ENCODE results near the gene CD96. TPM values are rescaled to one million over a fixed set of nuclear protein-coding genes. Genes with fewer than 3 reads are reported as not detected.
"Not testable (repeated sequence)": the region's sequence is repeated elsewhere in the genome, so short reads cannot be mapped to it uniquely, and the experiment has no call there.

CD96 gene
- polyA plus RNA-seq, 1 donor = 0.33 TPM

GRCh38 chr3:111561902-111562301 lies 19.9 kb downstream of the CD96 start:
- not testable (repeated sequence) for DNase-seq (ENCODE audit: low read depth)

- DNase-seq (ENCODE audit: low read depth) = no peak
Observed at GRCh38 chr3:111566844-111567243, 24.8 kb downstream of the CD96 start.

- no peak for DNase-seq (ENCODE audit: low read depth)
Observed at GRCh38 chr3:111568355-111568754, 26.4 kb downstream of the CD96 start.

- no peak for DNase-seq (ENCODE audit: low read depth)
Observed at GRCh38 chr3:111568911-111569310, 26.9 kb downstream of the CD96 start.

- DNase-seq (ENCODE audit: low read depth) = no peak
Observed at GRCh38 chr3:111570404-111571030, 28.5 kb downstream of the CD96 start.

GRCh38 chr3:111571282-111571681 lies 29.3 kb downstream of the CD96 start:
- no peak for DNase-seq (ENCODE audit: low read depth)

- no peak for DNase-seq (ENCODE audit: low read depth)
Observed at GRCh38 chr3:111571907-111572460, 30.0 kb downstream of the CD96 start.

- DNase-seq (ENCODE audit: low read depth) = no peak
Observed at GRCh38 chr3:111577113-111577512, 35.1 kb downstream of the CD96 start.

- no peak for DNase-seq (ENCODE audit: low read depth)
Observed at GRCh38 chr3:111577798-111578685, 36.0 kb downstream of the CD96 start.

GRCh38 chr3:111578867-111579266 lies 36.9 kb downstream of the CD96 start:
- no peak for DNase-seq (ENCODE audit: low read depth)

- no peak for DNase-seq (ENCODE audit: low read depth)
Observed at GRCh38 chr3:111579495-111579894, 37.5 kb downstream of the CD96 start.

- no peak for DNase-seq (ENCODE audit: low read depth)
Observed at GRCh38 chr3:111581403-111582119, 39.6 kb downstream of the CD96 start.

- DNase-seq (ENCODE audit: low read depth) = no peak
Observed at GRCh38 chr3:111582120-111582474, 40.1 kb downstream of the CD96 start.

- no peak for DNase-seq (ENCODE audit: low read depth)
Observed at GRCh38 chr3:111584744-111585143, 42.7 kb downstream of the CD96 start.

GRCh38 chr3:111585217-111585616 lies 43.2 kb downstream of the CD96 start:
- DNase-seq (ENCODE audit: low read depth) = no peak

GRCh38 chr3:111588527-111588926 lies 46.5 kb downstream of the CD96 start:
- no peak for DNase-seq (ENCODE audit: low read depth)

GRCh38 chr3:111589303-111590142 lies 47.5 kb downstream of the CD96 start:
- DNase-seq (ENCODE audit: low read depth) = no peak

- no peak for DNase-seq (ENCODE audit: low read depth)
Observed at GRCh38 chr3:111590143-111590491, 48.1 kb downstream of the CD96 start.

GRCh38 chr3:111591555-111591954 lies 49.6 kb downstream of the CD96 start:
- DNase-seq (ENCODE audit: low read depth) = no peak

- no peak for DNase-seq (ENCODE audit: low read depth)
Observed at GRCh38 chr3:111592143-111592542, 50.1 kb downstream of the CD96 start.

GRCh38 chr3:111592936-111593335 lies 50.9 kb downstream of the CD96 start:
- DNase-seq (ENCODE audit: low read depth) = no peak
